GM10248 (cell line): ENCODE results near the gene SZT2.

Experiments used
- CTCF ChIA-PET: fragments of 300-600 bp; sonication (Branson Sonifier 250); formaldehyde crosslinking; extraction: SDS; loops from one replicate; lab custom pipeline; 2021; ENCODE audit warnings: antibody characterized with exemption; lab: Yijun Ruan, JAX
- POLR2A ChIA-PET: fragments of 350-650 bp; sonication (Branson Sonifier 250); formaldehyde crosslinking; extraction: SDS; loops from one replicate; lab custom pipeline; 2020; ENCODE audit warnings: antibody characterized with exemption; lab: Yijun Ruan, JAX
- DNase-seq: peaks from one replicate; pipeline ENCODE4 v3.0.0; 2012; ENCODE audit errors: extremely low spot score
- TF ChIP-seq, protein P1 (sequence below): IDR thresholded peaks from 2 replicates; pipeline ENCODE4 v1.5.1; 2012; ENCODE audit warnings: mild to moderate bottlenecking, low read depth; ENCODE audit errors: extremely low read depth, missing control alignments, control extremely low read depth

SZT2 gene

DNA sequence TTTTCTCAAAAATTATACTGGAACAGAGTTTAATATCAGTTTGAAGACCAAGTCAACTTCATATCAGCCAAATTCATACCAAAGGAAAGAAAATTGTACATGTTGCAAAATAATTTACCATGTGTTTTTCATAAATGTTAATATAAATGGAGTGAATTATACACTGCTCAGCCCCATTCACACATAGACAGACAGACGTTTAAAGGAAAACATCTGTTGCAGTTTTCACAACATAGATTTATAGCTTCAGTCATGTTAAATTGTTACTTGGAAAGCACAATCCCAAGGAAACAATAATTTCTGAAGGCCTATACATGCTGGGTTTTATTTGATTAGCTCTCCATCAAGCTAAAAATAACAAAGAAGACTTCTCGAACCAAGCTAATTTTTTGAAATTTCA lies 91.8 kb downstream of the SZT2 start:
- TF ChIP-seq, protein P1, sequence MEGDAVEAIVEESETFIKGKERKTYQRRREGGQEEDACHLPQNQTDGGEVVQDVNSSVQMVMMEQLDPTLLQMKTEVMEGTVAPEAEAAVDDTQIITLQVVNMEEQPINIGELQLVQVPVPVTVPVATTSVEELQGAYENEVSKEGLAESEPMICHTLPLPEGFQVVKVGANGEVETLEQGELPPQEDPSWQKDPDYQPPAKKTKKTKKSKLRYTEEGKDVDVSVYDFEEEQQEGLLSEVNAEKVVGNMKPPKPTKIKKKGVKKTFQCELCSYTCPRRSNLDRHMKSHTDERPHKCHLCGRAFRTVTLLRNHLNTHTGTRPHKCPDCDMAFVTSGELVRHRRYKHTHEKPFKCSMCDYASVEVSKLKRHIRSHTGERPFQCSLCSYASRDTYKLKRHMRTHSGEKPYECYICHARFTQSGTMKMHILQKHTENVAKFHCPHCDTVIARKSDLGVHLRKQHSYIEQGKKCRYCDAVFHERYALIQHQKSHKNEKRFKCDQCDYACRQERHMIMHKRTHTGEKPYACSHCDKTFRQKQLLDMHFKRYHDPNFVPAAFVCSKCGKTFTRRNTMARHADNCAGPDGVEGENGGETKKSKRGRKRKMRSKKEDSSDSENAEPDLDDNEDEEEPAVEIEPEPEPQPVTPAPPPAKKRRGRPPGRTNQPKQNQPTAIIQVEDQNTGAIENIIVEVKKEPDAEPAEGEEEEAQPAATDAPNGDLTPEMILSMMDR: no peak
- DNase-seq: no peak
- CTCF ChIA-PET: no interaction called here
- POLR2A ChIA-PET: no interaction called here

GRCh38 chr1:43482215-43482614 lies 92.5 kb downstream of the SZT2 start:
- no peak for DNase-seq
- TF ChIP-seq, protein P1: no peak
- ChIA-PET POLR2A (no interaction called here), CTCF (no interaction called here)

GRCh38 chr1:43484367-43484766 lies 94.7 kb downstream of the SZT2 start:
- DNase-seq: no peak
- CTCF ChIA-PET: no interaction called here
- TF ChIP-seq, protein P1: no peak
- POLR2A ChIA-PET: no interaction called here

GRCh38 chr1:43488165-43488564 lies 98.5 kb downstream of the SZT2 start:
- ChIA-PET CTCF (no interaction called here), POLR2A (no interaction called here)
- TF ChIP-seq, protein P1: no peak
- no peak for DNase-seq

DNA sequence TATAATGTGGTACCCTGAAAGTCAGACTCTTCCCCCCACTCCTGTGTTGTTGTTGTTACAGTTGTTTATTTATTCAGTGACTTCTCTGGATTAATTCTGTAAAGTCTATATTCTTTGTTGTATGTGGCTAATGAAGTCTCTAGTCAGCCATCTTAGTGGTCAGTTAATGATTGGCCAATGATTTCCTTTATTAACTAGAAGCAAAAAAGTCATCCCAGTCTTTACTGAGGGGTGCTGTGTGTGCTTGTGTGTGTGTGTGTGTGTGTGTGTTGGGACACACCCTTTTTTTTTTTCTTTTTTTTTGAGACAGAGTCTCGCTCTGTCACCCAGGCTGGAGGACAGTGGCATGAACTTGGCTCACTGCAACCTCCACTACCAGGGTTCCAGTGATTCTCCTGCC lies 101.4 kb downstream of the SZT2 start:
- no peak for DNase-seq
- TF ChIP-seq, protein P1: no peak
- CTCF ChIA-PET: no interaction called here
- POLR2A ChIA-PET: no interaction called here

GRCh38 chr1:43492826-43493225 lies 103.1 kb downstream of the SZT2 start:
- ChIA-PET POLR2A (no interaction called here), CTCF (interaction anchor here (1.0 kb wide), 1 partner anchor 19 kb away, joined by 4 read pairs; no protein-coding TSS in a partner anchor)
- no peak for DNase-seq
- TF ChIP-seq, protein P1: no peak
